ENCODE measurements around the gene LMAN1L. TPM values are rescaled to one million over a fixed set of nuclear protein-coding genes. Genes with fewer than 3 reads are reported as not detected.
"Not testable (repeated sequence)": the region's sequence is repeated elsewhere in the genome, so short reads cannot be mapped to it uniquely, and the experiment has no call there.

LMAN1L gene
- total and polyA plus RNA-seq, 2 experiments from 2014 or later = not detected

- H4K20me1 ChIP-seq (ENCODE audit: insufficient read depth) = no peaks in the 10 kb centered on the region; the same call in 1 of the 2 replicates
- WGBS, 2 experiments (ENCODE audit: low coverage in 1 of 2, low lambda C conversion rate in 2 of 2, missing lambda C conversion rate in 2 of 2) = 78 to 84% methylated on average over 7 to 8 of the region's 8 CpGs
- peaks cover 73% of the 10 kb centered on the region for H3K79me2 ChIP-seq (ENCODE audit: insufficient read depth)
- no peaks in the 10 kb centered on the region for H3K36me3 ChIP-seq (ENCODE audit: low read depth)
- TF ChIP-seq EZH2phosphoT487 (IDR thresholded peaks at IDR 0.05; ENCODE audit: insufficient read depth, low read depth) = no peak
- no peak for TF ChIP-seq EZH2 (IDR thresholded peaks at IDR 0.05; ENCODE audit: insufficient read depth, poor library complexity, severe bottlenecking)
- H3K4me3 ChIP-seq = no peak overlapping the region
- peak overlapping the region; percentile 91 for H3K4me2 ChIP-seq (ENCODE audit: unreplicated experiment)
- no peak overlapping the region for H2AFZ ChIP-seq
- H3K9me2 ChIP-seq (ENCODE audit: insufficient read depth) = no peaks in the 10 kb centered on the region
- H3K9ac ChIP-seq = no peak overlapping the region; the same call in 1 of the 2 replicates
- H3K4me1 ChIP-seq (ENCODE audit: insufficient read depth) = peaks cover 31% of the 10 kb centered on the region
- H3F3A ChIP-seq (ENCODE audit: insufficient read depth) = no peaks in the 10 kb centered on the region
- DNase-seq = no peak
- no peak overlapping the region for H3K27ac ChIP-seq
- no peaks in the 10 kb centered on the region for H3K27me3 ChIP-seq (replicated peaks; ENCODE audit: insufficient read depth)
- no peaks in the 10 kb centered on the region for H3K9me3 ChIP-seq (ENCODE audit: low read depth)
- in situ Hi-C loops (cut with MboI) = no loop called here
Measured at GRCh38 chr15:74784426-74785193, 28.0 kb upstream of the LMAN1L start.

- no peak overlapping the region for H2AFZ ChIP-seq
- no peaks in the 10 kb centered on the region for H3K9me2 ChIP-seq (ENCODE audit: insufficient read depth)
- no peaks in the 10 kb centered on the region for H3K9me3 ChIP-seq (ENCODE audit: low read depth)
- no peaks in the 10 kb centered on the region for H3F3A ChIP-seq (ENCODE audit: insufficient read depth)
- no peak for TF ChIP-seq EZH2phosphoT487 (IDR thresholded peaks at IDR 0.05; ENCODE audit: insufficient read depth, low read depth)
- no peak for TF ChIP-seq EZH2 (IDR thresholded peaks at IDR 0.05; ENCODE audit: insufficient read depth, poor library complexity, severe bottlenecking)
- H3K4me2 ChIP-seq (ENCODE audit: unreplicated experiment) = no peak overlapping the region
- no peak overlapping the region for H3K4me3 ChIP-seq
- H4K20me1 ChIP-seq (ENCODE audit: insufficient read depth) = no peaks in the 10 kb centered on the region; the same call in 1 of the 2 replicates
- H3K9ac ChIP-seq = no peak overlapping the region
- peaks cover 81% of the 10 kb centered on the region for H3K79me2 ChIP-seq (ENCODE audit: insufficient read depth)
- H3K27ac ChIP-seq = no peak overlapping the region
- no peaks in the 10 kb centered on the region for H3K36me3 ChIP-seq (ENCODE audit: low read depth)
- no peaks in the 10 kb centered on the region for H3K27me3 ChIP-seq (replicated peaks; ENCODE audit: insufficient read depth)
- 83 to 92% methylated on average over 13 of the region's 13 CpGs for WGBS, 2 experiments (ENCODE audit: low coverage in 1 of 2, low lambda C conversion rate in 2 of 2, missing lambda C conversion rate in 2 of 2)
- in situ Hi-C loops (cut with MboI) = no loop called here
- DNase-seq = no peak
- H3K4me1 ChIP-seq (ENCODE audit: insufficient read depth) = peaks cover 37% of the 10 kb centered on the region
Measured at GRCh38 chr15:74785194-74786032, 27.2 kb upstream of the LMAN1L start.

DNA sequence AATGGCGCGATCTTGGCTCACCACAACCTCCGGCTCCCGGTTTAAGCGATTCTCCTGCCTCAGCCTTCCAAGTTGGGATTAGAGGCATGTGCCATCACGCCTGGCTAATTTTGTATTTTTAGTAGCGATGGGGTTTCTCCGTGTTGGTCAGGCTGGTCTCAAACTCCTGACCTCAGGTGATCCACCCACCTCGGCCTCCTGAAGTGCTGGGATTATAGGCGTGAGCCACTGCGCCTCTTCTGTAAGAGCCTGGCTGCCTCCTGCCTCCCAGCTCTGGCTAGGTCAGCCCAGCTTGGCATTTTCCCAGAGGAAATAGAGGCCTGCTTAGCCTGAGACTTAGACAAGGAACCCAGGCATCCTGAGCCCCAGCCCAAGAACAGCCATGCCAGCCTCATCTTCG lies 26.6 kb upstream of the LMAN1L start:
- H2AFZ ChIP-seq; H4K20me1 ChIP-seq (ENCODE audit: insufficient read depth); H3K4me2 ChIP-seq (ENCODE audit: unreplicated experiment); H3K9me3 ChIP-seq (ENCODE audit: low read depth); H3K27ac ChIP-seq; H3K36me3 ChIP-seq (ENCODE audit: low read depth); H3K4me3 ChIP-seq; H3K27me3 ChIP-seq (replicated peaks; ENCODE audit: insufficient read depth); H3K9ac ChIP-seq; DNase-seq; in situ Hi-C loops (cut with MboI); H3F3A ChIP-seq (ENCODE audit: insufficient read depth); H3K9me2 ChIP-seq (ENCODE audit: insufficient read depth): not testable (repeated sequence)
- WGBS, 2 experiments (ENCODE audit: low coverage in 1 of 2, low lambda C conversion rate in 2 of 2, missing lambda C conversion rate in 2 of 2) = 87 to 93% methylated on average over 12 of the region's 12 CpGs
- Histone ChIP-seq H3K79me2 (ENCODE audit: insufficient read depth) (peaks cover 87% of the 10 kb centered on the region), H3K4me1 (ENCODE audit: insufficient read depth) (peaks cover 42% of the 10 kb centered on the region)

- 32 to 37% methylated on average over 4 to 7 of the region's 7 CpGs for WGBS, 2 experiments (ENCODE audit: low coverage in 1 of 2, low lambda C conversion rate in 2 of 2, missing lambda C conversion rate in 2 of 2)
- Histone ChIP-seq H3K27ac (no peak overlapping the region), H4K20me1 (ENCODE audit: insufficient read depth) (no peaks in the 10 kb centered on the region; the same call in 1 of the 2 replicates)
Measured at GRCh38 chr15:74786551-74787165, 26.0 kb upstream of the LMAN1L start.

More at GRCh38 chr15:74786551-74787165, 26.0 kb upstream of the LMAN1L start:
- no peaks in the 10 kb centered on the region for H3K9me2 ChIP-seq (ENCODE audit: insufficient read depth)
- TF ChIP-seq EZH2 (IDR thresholded peaks at IDR 0.05; ENCODE audit: insufficient read depth, poor library complexity, severe bottlenecking) (no peak), EZH2phosphoT487 (IDR thresholded peaks at IDR 0.05; ENCODE audit: insufficient read depth, low read depth) (no peak)
- H3K9me3 ChIP-seq (ENCODE audit: low read depth) = no peaks in the 10 kb centered on the region
- no peak overlapping the region for H3K9ac ChIP-seq
- in situ Hi-C loops (cut with MboI) = no loop called here
- no peaks in the 10 kb centered on the region for H3K36me3 ChIP-seq (ENCODE audit: low read depth)
- H3K4me3 ChIP-seq = no peak overlapping the region
- no peak overlapping the region for H3K4me2 ChIP-seq (ENCODE audit: unreplicated experiment)
- DNase-seq = peak; percentile 32
- no peak overlapping the region for H2AFZ ChIP-seq
- peaks cover 6% of the 10 kb centered on the region; the same call in 1 of the 2 replicates for H3F3A ChIP-seq (ENCODE audit: insufficient read depth)
- peaks cover 38% of the 10 kb centered on the region for H3K4me1 ChIP-seq (ENCODE audit: insufficient read depth)
- H3K27me3 ChIP-seq (replicated peaks; ENCODE audit: insufficient read depth) = no peaks in the 10 kb centered on the region
- peaks cover 92% of the 10 kb centered on the region for H3K79me2 ChIP-seq (ENCODE audit: insufficient read depth)

All from GM23248 (cell line).